Rectal smooth muscle tissue (tissue), 1 donor: ENCODE data around the gene AGAP1.
"Not testable (repeated sequence)": the region's sequence is repeated elsewhere in the genome, so short reads cannot be mapped to it uniquely, and the experiment has no call there.

ENCODE experiments used
- H3K27ac ChIP-seq: one replicate; pipeline ENCODE4 v1.7.0; 2013; ENCODE audit warnings: low read depth, low read length, inconsistent platforms
- H3K27me3 ChIP-seq: one replicate; pipeline ENCODE4 v1.7.0; 2013; ENCODE audit warnings: low read length; ENCODE audit not compliant: control insufficient read depth, insufficient read depth
- H3K36me3 ChIP-seq: one replicate; pipeline ENCODE4 v1.7.0; 2013; ENCODE audit warnings: low read length; ENCODE audit not compliant: control insufficient read depth, insufficient read depth
- H3K4me1 ChIP-seq: one replicate; pipeline ENCODE4 v1.7.0; 2013; ENCODE audit warnings: low read length; ENCODE audit not compliant: control insufficient read depth, insufficient read depth
- H3K4me3 ChIP-seq: one replicate; pipeline ENCODE4 v1.7.0; 2013; ENCODE audit warnings: low read length
- H3K9ac ChIP-seq: one replicate; pipeline ENCODE4 v1.7.0; 2013; ENCODE audit warnings: low read length

AGAP1 gene

GRCh38 chr2:236131073-236131692, 637.3 kb downstream of the AGAP1 start:
- Histone ChIP-seq H3K36me3 (peaks cover 2% of the 10 kb centered on the region), H3K9ac (no peak overlapping the region), H3K27me3 (no peaks in the 10 kb centered on the region), H3K27ac (no peak overlapping the region), H3K4me3 (no peak overlapping the region), H3K4me1 (no peaks in the 10 kb centered on the region)

- H3K27me3 ChIP-seq: no peaks in the 10 kb centered on the region
- no peak overlapping the region for H3K9ac ChIP-seq
- H3K36me3 ChIP-seq: peaks cover 2% of the 10 kb centered on the region
- no peak overlapping the region for H3K4me3 ChIP-seq
- H3K4me1 ChIP-seq: no peaks in the 10 kb centered on the region
- H3K27ac ChIP-seq: no peak overlapping the region
Observed at GRCh38 chr2:236133410-236134012, 639.7 kb downstream of the AGAP1 start.

GRCh38 chr2:236136538-236136937, 642.7 kb downstream of the AGAP1 start:
- no peaks in the 10 kb centered on the region for H3K4me1 ChIP-seq
- H3K9ac ChIP-seq: no peak overlapping the region
- no peaks in the 10 kb centered on the region for H3K36me3 ChIP-seq
- H3K27ac ChIP-seq: no peak overlapping the region
- no peak overlapping the region for H3K4me3 ChIP-seq
- H3K27me3 ChIP-seq: peaks cover 4% of the 10 kb centered on the region

GRCh38 chr2:236137066-236137465, 643.2 kb downstream of the AGAP1 start:
- no peak overlapping the region for H3K9ac ChIP-seq
- no peak overlapping the region for H3K27ac ChIP-seq
- no peaks in the 10 kb centered on the region for H3K36me3 ChIP-seq
- H3K4me1 ChIP-seq: no peaks in the 10 kb centered on the region
- H3K27me3 ChIP-seq: peaks cover 4% of the 10 kb centered on the region
- H3K4me3 ChIP-seq: no peak overlapping the region

- not testable (repeated sequence) for H3K4me3 ChIP-seq, H3K9ac ChIP-seq, H3K4me1 ChIP-seq, H3K27ac ChIP-seq, H3K36me3 ChIP-seq, H3K27me3 ChIP-seq
Observed at GRCh38 chr2:236141616-236142015, 647.8 kb downstream of the AGAP1 start.

- Histone ChIP-seq H3K4me1 (no peaks in the 10 kb centered on the region), H3K27ac (no peak overlapping the region), H3K4me3 (no peak overlapping the region), H3K36me3 (no peaks in the 10 kb centered on the region), H3K9ac (no peak overlapping the region), H3K27me3 (peaks cover 4% of the 10 kb centered on the region)
Observed at GRCh38 chr2:236143811-236144210, 650.0 kb downstream of the AGAP1 start.

GRCh38 chr2:236146436-236146835, 652.6 kb downstream of the AGAP1 start:
- Histone ChIP-seq H3K27ac (no peak overlapping the region), H3K27me3 (no peaks in the 10 kb centered on the region), H3K4me1 (no peaks in the 10 kb centered on the region), H3K4me3 (no peak overlapping the region), H3K36me3 (no peaks in the 10 kb centered on the region), H3K9ac (no peak overlapping the region)

GRCh38 chr2:236155406-236155805, 661.6 kb downstream of the AGAP1 start:
- Histone ChIP-seq H3K4me1 (no peaks in the 10 kb centered on the region), H3K36me3 (no peaks in the 10 kb centered on the region), H3K27me3 (peaks cover 6% of the 10 kb centered on the region), H3K9ac (no peak overlapping the region), H3K27ac (no peak overlapping the region), H3K4me3 (no peak overlapping the region)

GRCh38 chr2:236156095-236156859, 662.4 kb downstream of the AGAP1 start:
- H3K4me3 ChIP-seq: no peak overlapping the region
- no peaks in the 10 kb centered on the region for H3K4me1 ChIP-seq
- peaks cover 11% of the 10 kb centered on the region for H3K27me3 ChIP-seq
- H3K27ac ChIP-seq: no peak overlapping the region
- H3K36me3 ChIP-seq: no peaks in the 10 kb centered on the region
- no peak overlapping the region for H3K9ac ChIP-seq

- Histone ChIP-seq H3K4me3 (no peak overlapping the region), H3K27me3 (peaks cover 11% of the 10 kb centered on the region), H3K36me3 (no peaks in the 10 kb centered on the region), H3K9ac (no peak overlapping the region), H3K4me1 (no peaks in the 10 kb centered on the region), H3K27ac (no peak overlapping the region)
Observed at GRCh38 chr2:236156860-236157194, 663.0 kb downstream of the AGAP1 start.

GRCh38 chr2:236157366-236157765, 663.5 kb downstream of the AGAP1 start:
- H3K36me3 ChIP-seq: no peaks in the 10 kb centered on the region
- H3K27ac ChIP-seq: no peak overlapping the region
- H3K9ac ChIP-seq: no peak overlapping the region
- H3K4me1 ChIP-seq: no peaks in the 10 kb centered on the region
- H3K4me3 ChIP-seq: no peak overlapping the region
- peaks cover 17% of the 10 kb centered on the region for H3K27me3 ChIP-seq

GRCh38 chr2:236157815-236158498, 664.1 kb downstream of the AGAP1 start:
- H3K27ac ChIP-seq: no peak overlapping the region
- peaks cover 21% of the 10 kb centered on the region for H3K27me3 ChIP-seq
- H3K9ac ChIP-seq: no peak overlapping the region
- no peaks in the 10 kb centered on the region for H3K4me1 ChIP-seq
- H3K36me3 ChIP-seq: no peaks in the 10 kb centered on the region
- H3K4me3 ChIP-seq: no peak overlapping the region
